Fibroblast of skin of left quadriceps (primary cell): ENCODE results near the gene YWHAQ.
A peak's percentile ranks its signal among the peaks of the same experiment; 100 is the strongest.
"Not testable (repeated sequence)": the region's sequence is repeated elsewhere in the genome, so short reads cannot be mapped to it uniquely, and the experiment has no call there.

Experiments used
- DNase-seq, 2 experiments: peaks; one replicate each; pipeline ENCODE4 v3.0.0-alpha.2; 2013; ENCODE audit warnings: low read depth in 2 of 2

The YWHAQ gene

GRCh38 chr2:9552219-9553178 lies 78.3 kb downstream of the YWHAQ start:
- DNase-seq: peak; percentile 61 to 64

DNA sequence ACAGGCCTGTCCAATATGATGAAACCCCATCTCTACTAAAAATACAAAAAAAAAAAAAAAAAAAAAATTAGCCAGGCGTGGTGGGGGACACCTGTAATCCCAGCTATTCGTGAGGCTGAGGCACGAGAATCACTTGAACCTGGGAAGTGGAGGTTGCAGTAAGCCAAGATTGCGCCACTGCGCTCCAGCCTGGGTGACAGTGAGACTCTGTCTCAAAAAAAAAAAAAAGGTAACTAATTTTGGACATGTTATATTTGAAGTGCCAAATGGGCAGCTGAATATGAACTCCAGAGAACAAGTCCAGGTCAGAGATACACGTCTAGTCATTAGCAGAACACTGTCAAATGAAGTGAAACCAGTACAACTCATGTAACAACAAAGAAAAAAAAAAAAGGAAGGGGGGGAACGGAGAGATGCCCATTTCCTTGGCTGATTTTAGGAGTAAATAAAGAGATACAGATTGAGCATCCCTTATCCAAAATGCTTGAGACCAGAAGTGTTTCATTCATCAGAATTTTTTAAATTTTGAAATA lies 79.9 kb downstream of the YWHAQ start:
- not testable (repeated sequence) for DNase-seq

GRCh38 chr2:9549420-9549819 lies 81.4 kb downstream of the YWHAQ start:
- no peak for DNase-seq

DNA sequence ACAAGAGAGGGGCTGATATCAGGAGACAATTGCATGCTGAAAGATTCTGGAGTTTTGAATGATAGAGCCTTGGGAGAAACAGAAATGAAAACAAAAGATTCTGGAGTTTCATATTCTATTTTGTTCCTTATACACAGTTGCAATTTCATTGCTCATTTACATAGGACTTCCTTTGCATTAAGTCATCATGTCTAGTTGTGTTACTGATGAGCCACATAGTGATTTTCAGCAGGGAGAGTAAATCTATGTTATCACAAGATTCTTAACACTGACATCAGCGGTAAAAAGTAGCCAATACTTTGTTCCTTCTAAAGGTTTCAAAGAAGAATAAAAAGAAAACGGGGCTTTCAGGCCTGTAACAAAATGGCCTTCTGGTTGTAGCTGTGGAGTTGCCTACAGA lies 82.3 kb downstream of the YWHAQ start:
- no peak for DNase-seq

DNA sequence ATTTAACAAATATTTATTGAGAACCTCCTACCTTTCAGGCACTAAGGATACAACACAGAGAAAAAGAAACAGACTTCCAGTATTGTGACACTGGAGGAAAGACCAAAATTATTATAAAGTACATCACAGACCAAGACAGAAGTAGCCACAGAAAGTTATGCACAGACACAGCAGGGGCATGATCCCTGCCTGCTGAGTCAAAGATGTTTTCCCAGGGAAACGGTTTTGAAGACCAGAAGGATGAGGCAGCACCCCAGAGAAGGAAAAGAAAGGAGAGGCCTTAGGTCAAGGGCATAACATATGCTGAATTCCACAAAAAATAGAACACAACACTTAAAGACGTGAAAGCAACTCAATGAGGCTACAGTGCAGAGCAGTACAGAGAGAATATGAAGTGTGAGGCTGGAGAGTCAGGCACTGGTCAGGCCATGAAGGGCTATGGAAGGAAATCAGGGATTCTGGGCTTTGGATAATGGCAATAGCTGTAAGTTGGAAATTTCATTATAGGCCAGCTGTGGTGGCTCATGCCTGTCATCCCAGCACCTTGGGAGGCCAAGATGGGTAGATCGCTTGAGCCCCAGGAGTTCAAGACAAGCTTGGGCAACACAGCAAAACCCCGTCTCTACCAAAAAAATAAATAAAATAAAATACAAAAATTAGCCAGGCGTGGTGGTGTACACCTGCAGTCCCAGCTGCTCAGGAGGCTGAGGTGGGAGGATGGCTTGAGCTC lies 83.4 kb downstream of the YWHAQ start:
- no peak for DNase-seq

- no peak for DNase-seq
Observed at GRCh38 chr2:9545502-9545901, 85.3 kb downstream of the YWHAQ start.

DNA sequence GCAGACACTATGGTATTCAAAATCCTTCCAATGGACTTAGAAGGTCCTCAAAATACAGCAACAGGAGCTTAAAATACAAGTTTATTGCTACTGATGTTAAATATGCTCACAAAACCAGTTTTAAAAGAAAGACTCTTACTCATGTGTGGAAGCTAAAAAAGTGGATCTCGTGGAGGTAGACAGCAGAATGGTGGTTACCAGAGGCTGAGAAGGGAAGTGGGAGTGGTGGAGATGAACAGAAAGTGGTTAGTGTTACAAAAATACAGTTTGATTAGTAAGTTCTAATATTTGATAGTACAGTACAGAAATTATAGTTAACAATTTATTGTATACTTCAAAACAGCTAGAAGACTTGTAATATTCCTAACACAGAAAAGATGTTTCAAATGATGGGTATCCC lies 87.2 kb downstream of the YWHAQ start:
- no peak for DNase-seq

DNA sequence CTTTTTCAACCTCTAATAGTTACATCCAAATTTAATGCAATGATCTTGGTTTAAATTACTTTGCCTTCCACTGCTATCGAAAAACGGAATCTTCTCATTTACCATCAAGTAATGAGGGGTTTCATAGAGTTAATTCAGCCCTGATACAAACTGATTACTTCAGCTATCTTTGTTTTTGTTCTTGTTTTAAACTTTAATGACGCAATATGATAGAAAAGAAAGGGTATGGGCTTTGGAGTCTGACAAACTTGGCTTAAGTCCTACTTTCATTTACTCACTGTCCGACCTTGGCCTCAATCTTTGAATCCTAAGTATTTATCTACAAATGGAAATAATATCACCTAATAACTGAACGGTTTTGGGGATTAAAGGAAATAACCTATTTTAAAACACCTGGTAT lies 91.3 kb downstream of the YWHAQ start:
- no peak for DNase-seq

- DNase-seq: peak; percentile 72 to 73
Observed at GRCh38 chr2:9538000-9538507, 92.7 kb downstream of the YWHAQ start.

- no peak for DNase-seq
Observed at GRCh38 chr2:9536504-9536903, 94.3 kb downstream of the YWHAQ start.

- DNase-seq: no peak
Observed at GRCh38 chr2:9535177-9535576, 95.6 kb downstream of the YWHAQ start.
